Measurements from ENCODE around the gene PDZD7.

Gene PDZD7

DNA sequence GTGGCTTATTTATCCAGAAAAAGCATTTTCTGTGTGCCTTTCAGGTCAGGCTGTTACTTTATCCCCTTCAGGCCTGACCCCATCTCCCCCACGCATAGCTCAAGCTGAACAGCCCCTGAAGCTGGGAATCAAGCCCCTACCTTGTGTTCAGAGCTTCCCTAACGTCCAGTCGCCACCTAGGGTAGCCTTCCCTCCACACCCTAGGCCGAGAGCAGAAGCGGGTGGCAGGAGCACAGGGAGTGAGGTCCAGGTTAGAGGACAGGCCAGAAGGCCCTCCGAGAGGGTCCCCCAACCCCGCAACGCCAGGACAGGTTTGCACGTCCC, 62.1 kb downstream of the PDZD7 start (continued):
- TF ChIP-seq ZFP3 (tag by site-specific recombination; IDR thresholded peaks at IDR 0.05; ENCODE audit: low read depth) = no peak

- POLR2A ChIA-PET = interaction anchor here (1.2 kb wide), 1 partner anchor 17 kb away, joined by 3 read pairs; no protein-coding TSS in a partner anchor
Measured at GRCh38 chr10:100968062-100968736, 62.7 kb downstream of the PDZD7 start.

More at GRCh38 chr10:100968062-100968736, 62.7 kb downstream of the PDZD7 start:
- Histone ChIP-seq H3K4me1 (ENCODE audit: control insufficient read depth, insufficient read depth, low read length) (no peaks in the 10 kb centered on the region), H3K9me3 (ENCODE audit: control insufficient read depth, insufficient read depth, low read depth, low read length) (no peaks in the 10 kb centered on the region), H3K27ac (ENCODE audit: extremely low read depth, low read depth, low read length) (no peak overlapping the region), H3K4me3 (ENCODE audit: low read depth, low read length) (no peak overlapping the region), H3K36me3 (ENCODE audit: control insufficient read depth in 2 of 2, insufficient read depth in 1 of 2, low read length in 2 of 2) (peaks cover 11 to 20% of the 10 kb centered on the region in 2 experiments)
- CTCF ChIA-PET = interaction anchor here (0.6 to 2.1 kb wide), 16 partner anchors 11 to 1089 kb away, joined by 3 to 21 read pairs (median 3); no protein-coding TSS in a partner anchor
- TF ChIP-seq ATF2 (tag by site-specific recombination; IDR thresholded peaks at IDR 0.05; ENCODE audit: low read depth) (no peak), ZSCAN23 (tag by site-specific recombination; IDR thresholded peaks at IDR 0.05) (no peak), REST (tag by site-specific recombination; IDR thresholded peaks at IDR 0.05) (no peak), ZNF366 (tag by site-specific recombination; conservative IDR thresholded peaks at IDR 0.05) (no peak), ZBTB8A (tag by site-specific recombination; IDR thresholded peaks at IDR 0.05) (no peak), IKZF3 (tag by site-specific recombination; IDR thresholded peaks at IDR 0.05) (no peak), ZNF223 (tag by site-specific recombination; IDR thresholded peaks at IDR 0.05) (no peak)
- TF ChIP-seq, protein P1, sequence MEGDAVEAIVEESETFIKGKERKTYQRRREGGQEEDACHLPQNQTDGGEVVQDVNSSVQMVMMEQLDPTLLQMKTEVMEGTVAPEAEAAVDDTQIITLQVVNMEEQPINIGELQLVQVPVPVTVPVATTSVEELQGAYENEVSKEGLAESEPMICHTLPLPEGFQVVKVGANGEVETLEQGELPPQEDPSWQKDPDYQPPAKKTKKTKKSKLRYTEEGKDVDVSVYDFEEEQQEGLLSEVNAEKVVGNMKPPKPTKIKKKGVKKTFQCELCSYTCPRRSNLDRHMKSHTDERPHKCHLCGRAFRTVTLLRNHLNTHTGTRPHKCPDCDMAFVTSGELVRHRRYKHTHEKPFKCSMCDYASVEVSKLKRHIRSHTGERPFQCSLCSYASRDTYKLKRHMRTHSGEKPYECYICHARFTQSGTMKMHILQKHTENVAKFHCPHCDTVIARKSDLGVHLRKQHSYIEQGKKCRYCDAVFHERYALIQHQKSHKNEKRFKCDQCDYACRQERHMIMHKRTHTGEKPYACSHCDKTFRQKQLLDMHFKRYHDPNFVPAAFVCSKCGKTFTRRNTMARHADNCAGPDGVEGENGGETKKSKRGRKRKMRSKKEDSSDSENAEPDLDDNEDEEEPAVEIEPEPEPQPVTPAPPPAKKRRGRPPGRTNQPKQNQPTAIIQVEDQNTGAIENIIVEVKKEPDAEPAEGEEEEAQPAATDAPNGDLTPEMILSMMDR (tag by site-specific recombination; IDR thresholded peaks at IDR 0.05) = no peak
- TF ChIP-seq, protein P2, sequence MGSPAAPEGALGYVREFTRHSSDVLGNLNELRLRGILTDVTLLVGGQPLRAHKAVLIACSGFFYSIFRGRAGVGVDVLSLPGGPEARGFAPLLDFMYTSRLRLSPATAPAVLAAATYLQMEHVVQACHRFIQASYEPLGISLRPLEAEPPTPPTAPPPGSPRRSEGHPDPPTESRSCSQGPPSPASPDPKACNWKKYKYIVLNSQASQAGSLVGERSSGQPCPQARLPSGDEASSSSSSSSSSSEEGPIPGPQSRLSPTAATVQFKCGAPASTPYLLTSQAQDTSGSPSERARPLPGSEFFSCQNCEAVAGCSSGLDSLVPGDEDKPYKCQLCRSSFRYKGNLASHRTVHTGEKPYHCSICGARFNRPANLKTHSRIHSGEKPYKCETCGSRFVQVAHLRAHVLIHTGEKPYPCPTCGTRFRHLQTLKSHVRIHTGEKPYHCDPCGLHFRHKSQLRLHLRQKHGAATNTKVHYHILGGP (tag by site-specific recombination; IDR thresholded peaks at IDR 0.05) = no peak
